HG03457 (cell line): ENCODE results near the gene LMX1A.

ENCODE experiments used
- ATAC-seq: cut with Tn5 transposase; IDR thresholded peaks from one replicate; pipeline ENCODE4 v1.9.1; 2021; ENCODE audit warnings: moderate number of reproducible peaks; ENCODE audit not compliant: unreplicated experiment

LMX1A gene

GRCh38 chr1:165325460-165326203 is 30.9 kb downstream of the LMX1A start:
- no peak for ATAC-seq

- ATAC-seq = no peak
Observed at GRCh38 chr1:165324050-165324449, 32.5 kb downstream of the LMX1A start.

GRCh38 chr1:165317612-165318011 is 38.9 kb downstream of the LMX1A start:
- ATAC-seq = no peak

- no peak for ATAC-seq
Observed at GRCh38 chr1:165316153-165316772, 40.3 kb downstream of the LMX1A start.

- ATAC-seq = no peak
Observed at GRCh38 chr1:165315481-165315880, 41.0 kb downstream of the LMX1A start.

GRCh38 chr1:165313903-165314302 is 42.6 kb downstream of the LMX1A start:
- ATAC-seq = no peak

GRCh38 chr1:165312591-165312990 is 43.9 kb downstream of the LMX1A start:
- ATAC-seq = no peak

GRCh38 chr1:165306543-165307434 is 49.7 kb downstream of the LMX1A start:
- no peak for ATAC-seq

- no peak for ATAC-seq
Observed at GRCh38 chr1:165303386-165303785, 53.1 kb downstream of the LMX1A start.

GRCh38 chr1:165300400-165300903 is 56.1 kb downstream of the LMX1A start:
- ATAC-seq = no peak

GRCh38 chr1:165298203-165298820 is 58.2 kb downstream of the LMX1A start:
- no peak for ATAC-seq

GRCh38 chr1:165296205-165296604 is 60.3 kb downstream of the LMX1A start:
- no peak for ATAC-seq

- no peak for ATAC-seq
Observed at GRCh38 chr1:165290148-165290547, 66.4 kb downstream of the LMX1A start.

GRCh38 chr1:165289556-165289955 is 67.0 kb downstream of the LMX1A start:
- no peak for ATAC-seq

GRCh38 chr1:165288350-165289120 is 68.0 kb downstream of the LMX1A start:
- no peak for ATAC-seq

- no peak for ATAC-seq
Observed at GRCh38 chr1:165287781-165288180, 68.7 kb downstream of the LMX1A start.

- no peak for ATAC-seq
Observed at GRCh38 chr1:165287329-165287728, 69.2 kb downstream of the LMX1A start.

GRCh38 chr1:165284454-165284853 is 72.1 kb downstream of the LMX1A start:
- ATAC-seq = no peak

- no peak for ATAC-seq
Observed at GRCh38 chr1:165281207-165281901, 75.2 kb downstream of the LMX1A start.

- ATAC-seq = no peak
Observed at GRCh38 chr1:165279882-165280281, 76.6 kb downstream of the LMX1A start.
